ENCODE data around the gene TCF4. TPM values are rescaled to one million over a fixed set of nuclear protein-coding genes. Genes with fewer than 3 reads are reported as not detected.
A peak's percentile ranks its signal among the peaks of the same experiment; 100 is the strongest.

Gene TCF4
- total and polyA plus RNA-seq, 2 donors (not counting 1 experiment from before 2014, with no cell fraction given): 68.5 to 353 TPM

GRCh38 chr18:55243857-55244256 lies 344.1 kb downstream of the TCF4 start:
- no peak for TF ChIP-seq CTCF (IDR thresholded peaks at IDR 0.05)
- TF ChIP-seq EZH2 (IDR thresholded peaks at IDR 0.05; ENCODE audit: borderline replicate concordance, insufficient read depth, low read depth, low read length, poor library complexity, severe bottlenecking): no peak
- Histone ChIP-seq H3K9me3 (ENCODE audit: control extremely low read depth in 1 of 3, control insufficient read depth in 2 of 3, insufficient read depth in 1 of 3, low read length in 2 of 3) (no peaks in the 10 kb centered on the region), H2AFZ (ENCODE audit: insufficient read depth, low read depth, low read length, poor library complexity, severe bottlenecking) (no peak overlapping the region), H3K36me3 (replicated peaks in 1 of 2; ENCODE audit: control extremely low read depth in 1 of 2, control insufficient read depth in 1 of 2, extremely low read depth in 1 of 2, insufficient read depth in 2 of 2, low read length in 1 of 2) (peaks cover 0 to 67% of the 10 kb centered on the region in 2 experiments), H3K4me1 (ENCODE audit: control insufficient read depth in 2 of 2, insufficient read depth in 2 of 2, low read length in 2 of 2) (peaks cover 30 to 48% of the 10 kb centered on the region in 2 donors), H3K27me3 (replicated peaks in 1 of 4; ENCODE audit: control extremely low read depth in 1 of 4, control insufficient read depth in 3 of 4, insufficient read depth in 4 of 4, low read length in 3 of 4) (no peaks in the 10 kb centered on the region), H3K27ac (ENCODE audit: low read length in 2 of 2) (no peak overlapping the region), H3K79me2 (ENCODE audit: control insufficient read depth, insufficient read depth, low read length) (peaks cover 21% of the 10 kb centered on the region), H4K20me1 (ENCODE audit: control insufficient read depth, insufficient read depth, low read length, poor library complexity, severe bottlenecking) (peaks cover 6% of the 10 kb centered on the region), H3K4me2 (replicated peaks; ENCODE audit: low read depth, low read length, poor library complexity, severe bottlenecking) (no peak overlapping the region), H3K4me3 (ENCODE audit: control extremely low read depth in 1 of 5, extremely low read depth in 1 of 5, insufficient read depth in 1 of 5, low read depth in 2 of 5, low read length in 4 of 5) (no peak overlapping the region), H3K9ac (ENCODE audit: low read length) (no peak overlapping the region)
- 90% methylated on average over 2 of the region's 6 CpGs for WGBS (ENCODE audit: insufficient coverage)
- ChIA-PET CTCF (interaction anchor here (1.0 to 3.4 kb wide), 3 partner anchors 9 to 31 kb away, joined by 3 to 18 read pairs (median 7); no protein-coding TSS in a partner anchor), POLR2A (no interaction called here)
- H3K4me1 Mint-ChIP-seq: peaks cover 67% of the 10 kb centered on the region
- H3K27me3 Mint-ChIP-seq: no peaks in the 10 kb centered on the region
- DNase-seq: no peak
- intact Hi-C loops (cut with micrococcal nuclease): loop anchor here (1.0 to 10.0 kb wide), 2 partner anchors 8 to 531 kb away; no protein-coding TSS in a partner anchor
- no peak overlapping the region for H3K4me3 Mint-ChIP-seq
- H3K9me3 Mint-ChIP-seq (ENCODE audit: insufficient read depth): no peaks in the 10 kb centered on the region
- ATAC-seq (ENCODE audit: low read depth): no peak
- peak overlapping the region; percentile 60 for H3K27ac Mint-ChIP-seq

- peaks cover 21% of the 10 kb centered on the region for H3K79me2 ChIP-seq (ENCODE audit: control insufficient read depth, insufficient read depth, low read length)
- no peak overlapping the region for H3K4me3 Mint-ChIP-seq
- no peaks in the 10 kb centered on the region for H3K27me3 ChIP-seq (replicated peaks in 1 of 4; ENCODE audit: control extremely low read depth in 1 of 4, control insufficient read depth in 3 of 4, insufficient read depth in 4 of 4, low read length in 3 of 4)
- H3K27me3 Mint-ChIP-seq: no peaks in the 10 kb centered on the region
- no peak for TF ChIP-seq EZH2 (IDR thresholded peaks at IDR 0.05; ENCODE audit: borderline replicate concordance, insufficient read depth, low read depth, low read length, poor library complexity, severe bottlenecking)
- TF ChIP-seq CTCF (IDR thresholded peaks at IDR 0.05): no peak
- H2AFZ ChIP-seq (ENCODE audit: insufficient read depth, low read depth, low read length, poor library complexity, severe bottlenecking): no peak overlapping the region
- H3K4me2 ChIP-seq (replicated peaks; ENCODE audit: low read depth, low read length, poor library complexity, severe bottlenecking): no peak overlapping the region
- peak overlapping the region in 1 of 2 donors; percentile 32 for H3K27ac ChIP-seq (ENCODE audit: low read length in 2 of 2)
- WGBS (ENCODE audit: insufficient coverage): no CpG with 5 or more reads among the region's 2 CpGs
- no peak overlapping the region for H3K9ac ChIP-seq (ENCODE audit: low read length)
- intact Hi-C loops (cut with micrococcal nuclease): loop anchor here (10.0 kb wide), 1 partner anchor 532 kb away; no protein-coding TSS in a partner anchor
- peaks cover 6% of the 10 kb centered on the region for H4K20me1 ChIP-seq (ENCODE audit: control insufficient read depth, insufficient read depth, low read length, poor library complexity, severe bottlenecking)
- H3K4me1 Mint-ChIP-seq: peaks cover 66% of the 10 kb centered on the region
- no peak overlapping the region for H3K4me3 ChIP-seq (ENCODE audit: control extremely low read depth in 1 of 5, extremely low read depth in 1 of 5, insufficient read depth in 1 of 5, low read depth in 2 of 5, low read length in 4 of 5)
- H3K9me3 Mint-ChIP-seq (ENCODE audit: insufficient read depth): no peaks in the 10 kb centered on the region
- ChIA-PET POLR2A (no interaction called here), CTCF (interaction anchor here (1.0 to 2.2 kb wide), 3 partner anchors 9 to 32 kb away, joined by 4 to 9 read pairs (median 7); no protein-coding TSS in a partner anchor)
- peaks cover 25 to 42% of the 10 kb centered on the region in 2 donors for H3K4me1 ChIP-seq (ENCODE audit: control insufficient read depth in 2 of 2, insufficient read depth in 2 of 2, low read length in 2 of 2)
- no peaks in the 10 kb centered on the region for H3K9me3 ChIP-seq (ENCODE audit: control extremely low read depth in 1 of 3, control insufficient read depth in 2 of 3, insufficient read depth in 1 of 3, low read length in 2 of 3)
- H3K36me3 ChIP-seq (replicated peaks in 1 of 2; ENCODE audit: control extremely low read depth in 1 of 2, control insufficient read depth in 1 of 2, extremely low read depth in 1 of 2, insufficient read depth in 2 of 2, low read length in 1 of 2): peaks cover 0 to 71% of the 10 kb centered on the region in 2 experiments
- peak overlapping the region; percentile 60 for H3K27ac Mint-ChIP-seq
- ATAC-seq (ENCODE audit: low read depth) (no peak), DNase-seq (no peak)
Observed at GRCh38 chr18:55243255-55243654, 344.7 kb downstream of the TCF4 start.

Measured in B cell (primary cell).